Measurements from ENCODE around the gene EARS2.

The EARS2 gene

DNA sequence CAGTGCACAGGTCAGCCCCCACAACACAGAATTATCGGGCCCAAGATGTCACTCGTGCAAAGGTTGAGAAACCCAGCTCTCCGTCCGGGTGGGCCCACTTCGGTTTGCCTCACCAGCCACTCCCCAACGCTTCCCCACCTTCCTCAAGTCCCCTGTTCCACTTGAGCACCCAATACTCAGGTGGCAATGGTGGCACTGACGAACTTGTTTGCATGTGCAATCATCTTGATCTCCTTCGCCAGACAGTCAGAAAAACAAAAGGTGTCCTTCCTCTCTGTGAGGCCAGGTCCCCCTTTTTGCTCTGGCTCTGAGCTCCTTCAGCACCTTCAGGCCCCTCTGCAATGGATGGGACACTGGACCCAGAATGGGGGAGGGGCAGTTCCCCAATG lies 50.5 kb downstream of the EARS2 start:
- H3K4me3 ChIP-seq (ENCODE audit: low read depth, low read length) = peak overlapping the region; percentile 87
- no peak for DNase-seq (ENCODE audit: low read depth)
- TF ChIP-seq, protein P1, sequence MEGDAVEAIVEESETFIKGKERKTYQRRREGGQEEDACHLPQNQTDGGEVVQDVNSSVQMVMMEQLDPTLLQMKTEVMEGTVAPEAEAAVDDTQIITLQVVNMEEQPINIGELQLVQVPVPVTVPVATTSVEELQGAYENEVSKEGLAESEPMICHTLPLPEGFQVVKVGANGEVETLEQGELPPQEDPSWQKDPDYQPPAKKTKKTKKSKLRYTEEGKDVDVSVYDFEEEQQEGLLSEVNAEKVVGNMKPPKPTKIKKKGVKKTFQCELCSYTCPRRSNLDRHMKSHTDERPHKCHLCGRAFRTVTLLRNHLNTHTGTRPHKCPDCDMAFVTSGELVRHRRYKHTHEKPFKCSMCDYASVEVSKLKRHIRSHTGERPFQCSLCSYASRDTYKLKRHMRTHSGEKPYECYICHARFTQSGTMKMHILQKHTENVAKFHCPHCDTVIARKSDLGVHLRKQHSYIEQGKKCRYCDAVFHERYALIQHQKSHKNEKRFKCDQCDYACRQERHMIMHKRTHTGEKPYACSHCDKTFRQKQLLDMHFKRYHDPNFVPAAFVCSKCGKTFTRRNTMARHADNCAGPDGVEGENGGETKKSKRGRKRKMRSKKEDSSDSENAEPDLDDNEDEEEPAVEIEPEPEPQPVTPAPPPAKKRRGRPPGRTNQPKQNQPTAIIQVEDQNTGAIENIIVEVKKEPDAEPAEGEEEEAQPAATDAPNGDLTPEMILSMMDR (IDR thresholded peaks at IDR 0.05; ENCODE audit: low read depth, low read length, missing control alignments) = no peak

DNA sequence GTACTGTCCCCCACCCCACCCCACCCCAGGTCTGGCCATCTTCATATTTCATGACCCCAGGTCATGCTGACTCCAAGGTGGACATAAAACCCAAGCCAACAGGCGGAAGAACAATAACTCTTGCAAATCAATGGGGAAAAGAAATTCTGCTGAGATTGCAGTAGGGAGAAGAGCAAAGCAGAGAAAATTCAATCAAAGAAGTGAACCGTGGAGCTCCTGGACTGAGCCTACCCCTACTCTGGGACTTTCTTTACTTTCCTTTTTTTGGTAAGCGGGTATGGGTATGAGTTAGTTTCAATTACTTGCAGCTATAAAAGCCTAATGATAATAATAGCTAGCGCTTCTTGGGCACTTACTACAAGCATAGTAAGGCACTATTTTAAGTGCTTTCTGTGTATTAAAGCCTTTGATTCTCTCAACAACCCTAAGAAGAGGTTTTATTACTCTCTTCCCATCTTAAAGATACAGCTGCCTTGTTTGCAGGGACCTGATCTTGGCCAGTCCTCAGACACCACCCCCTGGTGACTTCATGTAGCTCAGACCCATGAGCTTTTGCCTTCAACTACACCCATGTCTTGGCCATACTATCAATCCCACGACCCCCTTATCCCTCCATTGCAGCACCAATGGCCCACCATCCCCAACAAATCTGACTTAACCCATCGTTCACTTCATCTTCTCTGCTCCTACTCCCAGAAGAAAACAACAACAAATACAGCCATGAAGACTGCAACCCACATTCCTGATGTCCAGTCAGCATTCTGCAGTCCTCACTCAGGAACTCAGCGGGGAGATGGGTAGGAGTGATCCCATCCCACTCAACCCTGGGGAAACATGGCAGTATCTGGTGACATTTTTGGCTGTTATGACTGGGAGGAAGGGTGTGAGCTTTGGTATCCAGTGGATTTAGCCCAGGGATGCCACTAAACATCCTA lies 51.2 kb downstream of the EARS2 start:
- peak overlapping the region; percentile 87 for H3K4me3 ChIP-seq (ENCODE audit: low read depth, low read length)

DNA sequence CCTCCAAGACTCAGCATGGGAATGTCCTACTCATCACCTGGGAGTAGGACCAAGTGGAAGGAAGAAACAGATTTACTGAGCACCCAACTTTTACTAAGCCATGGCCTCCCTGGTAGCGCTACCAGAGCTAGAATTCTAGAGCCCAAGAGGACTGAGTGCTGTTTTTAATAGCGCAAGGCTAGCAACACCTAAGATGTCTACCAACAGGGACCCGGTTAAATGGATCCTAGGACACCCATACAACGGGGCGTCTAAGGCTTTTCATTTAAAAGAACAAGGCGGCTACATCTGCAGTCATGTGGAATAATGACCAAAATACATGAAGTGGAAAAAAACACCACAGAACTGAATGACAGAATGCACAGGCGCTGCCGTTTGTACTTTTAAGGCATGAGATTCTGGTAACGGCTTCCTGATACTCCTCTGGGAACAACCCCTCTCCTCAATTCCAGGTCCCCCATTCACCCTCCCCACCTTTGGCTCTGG lies 51.9 kb downstream of the EARS2 start:
- peak overlapping the region; percentile 87 for H3K4me3 ChIP-seq (ENCODE audit: low read depth, low read length)
- DNase-seq (ENCODE audit: low read depth) = no peak
- TF ChIP-seq, protein P1 (IDR thresholded peaks at IDR 0.05; ENCODE audit: low read depth, low read length, missing control alignments) = no peak

More for the DNA sequence above, 51.2 kb downstream of the EARS2 start:
- DNase-seq (ENCODE audit: low read depth) = no peak
- TF ChIP-seq, protein P1 (IDR thresholded peaks at IDR 0.05; ENCODE audit: low read depth, low read length, missing control alignments) = peak; percentile 34

DNA sequence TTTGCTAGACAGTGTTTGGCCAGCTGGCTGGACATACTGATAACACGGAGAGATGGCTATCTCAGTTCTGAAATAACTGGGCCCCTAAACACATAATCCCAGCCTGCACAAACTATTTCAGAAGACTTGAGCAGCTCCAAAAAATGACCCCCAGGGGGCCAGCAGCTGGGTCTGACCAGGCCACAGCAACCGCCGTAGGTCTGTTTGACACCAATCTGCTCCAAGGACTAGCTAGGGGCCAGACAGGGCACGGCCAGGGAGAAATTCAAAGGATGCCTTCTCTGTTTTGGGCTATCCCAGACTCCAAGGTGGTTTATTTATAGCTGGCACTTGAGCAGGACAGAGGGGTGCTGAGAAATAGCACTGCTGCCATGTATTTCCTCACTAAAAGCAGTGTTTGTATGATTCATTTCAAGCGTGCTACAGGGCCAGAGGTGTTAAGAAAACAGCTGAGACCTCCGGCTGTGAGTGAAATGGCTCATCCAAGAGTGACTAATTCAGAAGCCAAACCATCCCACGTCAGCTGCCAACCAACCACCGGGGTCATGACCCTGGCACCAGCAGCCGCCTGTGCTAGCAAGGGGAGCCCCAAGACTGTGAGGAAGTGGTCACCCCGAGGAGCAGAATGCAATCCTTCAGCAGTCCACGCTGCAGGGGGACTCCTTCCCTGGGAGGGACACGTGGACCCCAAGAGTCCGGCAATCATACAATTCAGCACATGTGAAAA lies 52.5 kb downstream of the EARS2 start:
- peak; percentile 70 for DNase-seq (ENCODE audit: low read depth)
- peak overlapping the region; percentile 87 for H3K4me3 ChIP-seq (ENCODE audit: low read depth, low read length)
- TF ChIP-seq, protein P1 (IDR thresholded peaks at IDR 0.05; ENCODE audit: low read depth, low read length, missing control alignments) = peak; percentile 13

DNA sequence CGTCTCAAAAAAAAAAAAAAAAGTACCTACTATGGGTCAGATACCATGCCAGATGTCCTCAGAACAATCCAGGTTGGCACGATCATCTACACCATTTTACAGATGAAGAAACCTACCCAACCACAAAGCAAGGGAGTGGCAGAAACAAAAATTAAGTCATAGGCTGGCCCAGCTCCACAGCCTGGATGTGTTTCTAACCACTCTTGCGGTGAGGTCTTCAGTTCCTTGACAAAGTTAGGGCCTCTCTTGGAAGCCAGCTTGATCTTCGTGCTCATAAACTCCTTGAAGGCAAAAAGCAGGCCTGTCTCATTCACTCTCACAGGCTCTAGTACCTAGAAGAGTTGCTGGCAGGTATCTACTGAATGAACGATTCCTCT lies 53.1 kb downstream of the EARS2 start:
- peak overlapping the region; percentile 5; the same call in 1 of the 2 replicates for H3K4me3 ChIP-seq (ENCODE audit: low read depth, low read length)
- TF ChIP-seq, protein P1 (IDR thresholded peaks at IDR 0.05; ENCODE audit: low read depth, low read length, missing control alignments) = no peak
- DNase-seq (ENCODE audit: low read depth) = no peak

DNA sequence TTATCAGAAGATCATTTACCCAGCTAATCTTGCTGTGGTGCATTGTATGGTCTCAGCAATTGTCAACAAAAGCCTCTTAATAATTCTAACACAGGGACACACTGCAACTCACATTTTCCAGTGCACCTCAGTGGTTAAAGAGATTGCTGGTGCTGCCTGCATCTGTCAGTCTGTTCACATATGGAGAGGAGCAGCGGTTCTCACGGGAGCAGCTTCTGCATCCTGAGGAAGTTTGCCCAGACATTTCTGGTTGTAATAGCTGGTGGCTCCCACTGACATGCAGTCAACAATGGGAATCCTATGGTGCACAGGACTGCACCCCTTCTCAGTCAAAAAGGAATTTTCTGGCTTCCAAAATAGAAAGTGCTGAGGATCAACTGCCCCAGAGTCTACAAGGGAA lies 54.7 kb downstream of the EARS2 start:
- DNase-seq (ENCODE audit: low read depth) = no peak
- H3K4me3 ChIP-seq (ENCODE audit: low read depth, low read length) = no peak overlapping the region
- TF ChIP-seq, protein P1 (IDR thresholded peaks at IDR 0.05; ENCODE audit: low read depth, low read length, missing control alignments) = no peak

All from GM12864 (cell line).